8988T (cell line): ENCODE measurements around the gene PTPN7.
"Not testable (repeated sequence)": the region's sequence is repeated elsewhere in the genome, so short reads cannot be mapped to it uniquely, and the experiment has no call there.

Source experiments
- DNase-seq: peaks from one replicate; pipeline ENCODE4 v3.0.0; 2011

Gene PTPN7

GRCh38 chr1:202160377-202160940 lies at the start of gene PTPN7:
Gene PTPN7, minus strand, starts transcription at chr1:202160602. Its CDS starts 1,200 bp downstream, at chr1:202159402.
- no peak for DNase-seq

- no peak for DNase-seq
Measured at GRCh38 chr1:202208351-202208857, 48.0 kb upstream of the PTPN7 start.

- peak; percentile 62 for DNase-seq
Measured at GRCh38 chr1:202207292-202207691, 46.9 kb upstream of the PTPN7 start.

- DNase-seq, result no peak
Measured at GRCh38 chr1:202205523-202206190, 45.3 kb upstream of the PTPN7 start.

GRCh38 chr1:202204065-202204464 lies 43.7 kb upstream of the PTPN7 start:
- DNase-seq, result no peak

- DNase-seq, result no peak
Measured at GRCh38 chr1:202203238-202204039, 43.0 kb upstream of the PTPN7 start.

- no peak for DNase-seq
Measured at GRCh38 chr1:202202500-202203168, 42.2 kb upstream of the PTPN7 start.

GRCh38 chr1:202201971-202202370 lies 41.6 kb upstream of the PTPN7 start:
- DNase-seq, result no peak

- no peak for DNase-seq
Measured at GRCh38 chr1:202201266-202201665, 40.9 kb upstream of the PTPN7 start.

- DNase-seq, result no peak
Measured at GRCh38 chr1:202200669-202201068, 40.3 kb upstream of the PTPN7 start.

GRCh38 chr1:202200112-202200548 lies 39.7 kb upstream of the PTPN7 start:
- DNase-seq, result no peak

GRCh38 chr1:202199040-202199889 lies 38.9 kb upstream of the PTPN7 start:
- no peak for DNase-seq

- DNase-seq, result no peak
Measured at GRCh38 chr1:202198366-202198724, 37.9 kb upstream of the PTPN7 start.

GRCh38 chr1:202197653-202198365 lies 37.4 kb upstream of the PTPN7 start:
- DNase-seq, result no peak

- no peak for DNase-seq
Measured at GRCh38 chr1:202194328-202194648, 33.9 kb upstream of the PTPN7 start.

- DNase-seq, result no peak
Measured at GRCh38 chr1:202193614-202194327, 33.4 kb upstream of the PTPN7 start, which contains the start of gene LGR6. Gene LGR6, plus strand, starts transcription at chr1:202193799. Its CDS starts 191 bp downstream, at chr1:202193990.

- DNase-seq, result peak; percentile 92
Measured at GRCh38 chr1:202192770-202193613, 32.6 kb upstream of the PTPN7 start.

- not testable (repeated sequence) for DNase-seq
Measured at GRCh38 chr1:202191391-202191790, 31.0 kb upstream of the PTPN7 start.

GRCh38 chr1:202189918-202190715 lies 29.7 kb upstream of the PTPN7 start:
- no peak for DNase-seq
